AG09309 (cell line): Measurements from ENCODE around the gene TMEM171.

Source experiments
- DNase-seq: peaks from one replicate; pipeline ENCODE4 v3.0.0-alpha.2; 2010; ENCODE audit warnings: low read depth
- H3K4me3 ChIP-seq: 2 replicates; pipeline ENCODE4 v1.5.1; 2011; ENCODE audit warnings: mild to moderate bottlenecking, low read depth, low read length, moderate library complexity; ENCODE audit not compliant: control insufficient read depth
- TF ChIP-seq, protein P1 (sequence below): IDR thresholded peaks from 2 replicates; pipeline ENCODE4 v1.5.1; 2011; ENCODE audit warnings: mild to moderate bottlenecking, low read depth, low read length, inconsistent platforms; ENCODE audit not compliant: insufficient read depth, control insufficient read depth; ENCODE audit errors: missing control alignments

The TMEM171 gene

GRCh38 chr5:73135429-73136054, 15.2 kb downstream of the TMEM171 start:
- TF ChIP-seq, protein P1, sequence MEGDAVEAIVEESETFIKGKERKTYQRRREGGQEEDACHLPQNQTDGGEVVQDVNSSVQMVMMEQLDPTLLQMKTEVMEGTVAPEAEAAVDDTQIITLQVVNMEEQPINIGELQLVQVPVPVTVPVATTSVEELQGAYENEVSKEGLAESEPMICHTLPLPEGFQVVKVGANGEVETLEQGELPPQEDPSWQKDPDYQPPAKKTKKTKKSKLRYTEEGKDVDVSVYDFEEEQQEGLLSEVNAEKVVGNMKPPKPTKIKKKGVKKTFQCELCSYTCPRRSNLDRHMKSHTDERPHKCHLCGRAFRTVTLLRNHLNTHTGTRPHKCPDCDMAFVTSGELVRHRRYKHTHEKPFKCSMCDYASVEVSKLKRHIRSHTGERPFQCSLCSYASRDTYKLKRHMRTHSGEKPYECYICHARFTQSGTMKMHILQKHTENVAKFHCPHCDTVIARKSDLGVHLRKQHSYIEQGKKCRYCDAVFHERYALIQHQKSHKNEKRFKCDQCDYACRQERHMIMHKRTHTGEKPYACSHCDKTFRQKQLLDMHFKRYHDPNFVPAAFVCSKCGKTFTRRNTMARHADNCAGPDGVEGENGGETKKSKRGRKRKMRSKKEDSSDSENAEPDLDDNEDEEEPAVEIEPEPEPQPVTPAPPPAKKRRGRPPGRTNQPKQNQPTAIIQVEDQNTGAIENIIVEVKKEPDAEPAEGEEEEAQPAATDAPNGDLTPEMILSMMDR = peak; percentile 68
- DNase-seq = peak; percentile 16

DNA sequence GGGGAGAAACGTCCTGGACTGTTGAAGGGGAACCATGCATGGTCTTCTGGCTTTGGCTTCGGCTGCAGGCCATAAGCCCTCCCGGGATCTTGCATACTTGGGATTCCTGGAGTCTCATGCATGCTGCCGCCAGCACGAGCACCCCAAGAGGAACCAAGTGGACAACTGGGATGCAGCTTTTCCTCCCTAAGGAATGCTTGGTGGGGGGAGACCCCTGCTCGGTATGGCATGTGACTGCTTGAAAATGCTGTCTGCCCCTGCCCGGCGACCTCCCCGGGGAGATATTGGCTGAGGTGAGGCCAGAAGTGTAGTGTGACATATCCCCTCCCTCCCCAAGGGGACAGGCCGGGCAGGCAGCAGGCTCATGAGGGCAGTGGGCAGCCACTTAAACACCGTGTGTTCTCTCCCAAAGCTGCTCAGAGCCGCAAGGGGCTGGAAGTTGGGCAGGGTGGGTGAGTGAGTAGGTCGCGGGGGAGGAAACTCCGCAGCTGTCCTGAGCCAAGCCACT, 15.7 kb downstream of the TMEM171 start:
- TF ChIP-seq, protein P1 = no peak

More at GRCh38 chr5:73135429-73136054, 15.2 kb downstream of the TMEM171 start:
- no peak overlapping the region for H3K4me3 ChIP-seq

GRCh38 chr5:73137563-73138530, 17.5 kb downstream of the TMEM171 start:
- TF ChIP-seq, protein P1 = no peak
- H3K4me3 ChIP-seq = no peak overlapping the region
- DNase-seq = no peak

More for the DNA sequence above, 15.7 kb downstream of the TMEM171 start:
- H3K4me3 ChIP-seq = no peak overlapping the region
- DNase-seq = no peak

- TF ChIP-seq, protein P1 = no peak
- H3K4me3 ChIP-seq = no peak overlapping the region
- no peak for DNase-seq
Measured at GRCh38 chr5:73139485-73139884, 19.1 kb downstream of the TMEM171 start.

DNA sequence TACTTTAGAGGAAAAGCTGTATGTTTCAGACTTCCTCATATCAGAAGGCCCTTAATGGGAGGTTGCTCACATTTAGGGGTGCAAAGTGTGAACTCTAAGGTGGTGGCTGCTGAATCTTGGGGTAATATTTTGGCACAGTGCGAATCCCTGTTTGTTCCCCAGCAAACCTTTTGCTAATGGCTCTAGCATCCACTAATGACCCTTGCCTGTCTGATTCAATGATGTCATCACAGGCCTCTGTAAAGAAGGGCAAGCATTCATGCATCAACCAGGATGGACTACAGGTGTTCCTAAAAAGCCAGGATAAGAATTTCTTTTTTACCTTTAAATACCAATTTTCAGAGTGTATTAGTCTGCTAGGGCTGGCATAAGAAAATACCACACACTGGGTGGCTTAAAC, 20.4 kb downstream of the TMEM171 start:
- no peak overlapping the region for H3K4me3 ChIP-seq
- no peak for DNase-seq
- TF ChIP-seq, protein P1 = no peak

DNA sequence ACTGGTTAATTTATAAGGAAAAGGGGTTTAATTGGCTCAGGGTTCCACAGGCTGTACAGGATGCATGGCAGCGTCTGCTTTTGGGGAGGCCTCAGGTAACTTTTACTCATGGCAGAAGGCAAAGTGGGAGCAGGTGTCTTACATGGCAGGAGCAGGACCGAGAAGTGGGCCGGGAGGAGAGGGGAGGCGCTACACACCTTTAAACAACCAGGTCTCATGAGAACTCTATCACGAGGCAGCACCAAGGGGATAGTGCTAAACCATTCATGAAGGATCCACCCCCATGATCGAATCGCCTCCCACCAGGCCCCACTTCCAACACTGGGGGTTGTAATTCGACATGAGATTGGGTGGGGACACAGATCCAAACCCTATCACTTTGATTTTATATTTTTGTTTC, 21.7 kb downstream of the TMEM171 start:
- DNase-seq = no peak
- H3K4me3 ChIP-seq = no peak overlapping the region
- TF ChIP-seq, protein P1 = no peak
